Hepatocyte (in vitro differentiated cells): Measurements from ENCODE around the gene ATG10. TPM values are rescaled to one million over a fixed set of nuclear protein-coding genes. Genes with fewer than 3 reads are reported as not detected.

Experiments used
- DNase-seq: peaks from one replicate; pipeline ENCODE4 v3.0.0-alpha.2; 2016; ENCODE audit warnings: low spot score
- H2AFZ ChIP-seq: fragments of 200-600 bp; sonication (generic); 2 replicates; pipeline ENCODE4 v1.6.0; 2016; ENCODE audit warnings: antibody characterized with exemption, mild to moderate bottlenecking
- H3K27ac ChIP-seq: fragments of 200-600 bp; sonication (generic); 2 replicates; pipeline ENCODE4 v1.5.1; 2016; ENCODE audit warnings: mild to moderate bottlenecking
- H3K27me3 ChIP-seq: fragments of 200-600 bp; sonication (generic); 2 replicates; pipeline ENCODE4 v1.6.1; 2016
- H3K36me3 ChIP-seq: fragments of 200-600 bp; sonication (generic); replicated peaks from 2 replicates; pipeline ENCODE4 v1.5.1; 2016; ENCODE audit warnings: low read depth; ENCODE audit not compliant: insufficient read depth
- H3K4me1 ChIP-seq: fragments of 200-600 bp; sonication (generic); 2 replicates; pipeline ENCODE4 v1.5.1; 2016; ENCODE audit warnings: mild to moderate bottlenecking, moderate library complexity; ENCODE audit not compliant: insufficient read depth
- H3K4me2 ChIP-seq: fragments of 200-600 bp; sonication (generic); 2 replicates; pipeline ENCODE4 v1.6.0; 2016
- H3K4me3 ChIP-seq: fragments of 200-600 bp; sonication (generic); 2 replicates; pipeline ENCODE4 v1.5.1; 2016; ENCODE audit warnings: mild to moderate bottlenecking
- H3K79me2 ChIP-seq: fragments of 200-600 bp; sonication (generic); 2 replicates; pipeline ENCODE4 v1.6.0; 2017; ENCODE audit warnings: mild to moderate bottlenecking
- H3K9me2 ChIP-seq: fragments of 200-600 bp; sonication (generic); replicated peaks from 2 replicates; pipeline ENCODE4 v1.6.0; 2017; ENCODE audit warnings: mild to moderate bottlenecking; ENCODE audit not compliant: insufficient read depth
- H3K9me3 ChIP-seq: fragments of 200-600 bp; sonication (generic); 2 replicates; pipeline ENCODE4 v1.5.1; 2016; ENCODE audit warnings: low read depth, mild to moderate bottlenecking
- H4K20me1 ChIP-seq: fragments of 200-600 bp; sonication (generic); 2 replicates; pipeline ENCODE4 v1.6.0; 2016; ENCODE audit warnings: mild to moderate bottlenecking; ENCODE audit not compliant: insufficient read depth, poor library complexity, severe bottlenecking
- CTCF ChIP-seq: fragments of 200-600 bp; sonication (generic); IDR thresholded peaks from 2 replicates; pipeline ENCODE4 v1.5.1; 2016; ENCODE audit warnings: antibody characterized with exemption, mild to moderate bottlenecking; ENCODE audit not compliant: poor library complexity
- EZH2 ChIP-seq: fragments of 200-600 bp; sonication (generic); IDR thresholded peaks from 2 replicates; pipeline ENCODE4 v1.6.1; 2016; ENCODE audit warnings: antibody characterized with exemption, mild to moderate bottlenecking, borderline replicate concordance
- EZH2phosphoT487 ChIP-seq: fragments of 200-600 bp; sonication (generic); IDR thresholded peaks from one replicate; pipeline ENCODE4 v1.6.1; 2018; ENCODE audit warnings: antibody characterized with exemption, mild to moderate bottlenecking, low read depth, moderate library complexity; ENCODE audit not compliant: unreplicated experiment, severe bottlenecking
- WGBS: methylation state at CpG from one replicate; pipeline ENCODE4 v1.1.6; 2016; ENCODE audit warnings: low lambda C conversion rate; ENCODE audit errors: missing lambda C conversion rate; 5-methylcytosine and 5-hydroxymethylcytosine counted together
- polyA plus RNA-seq: library from polyadenylated mRNA; unstranded; fragments of >200 nt; fragmentation: Nextera tagmentation; extraction: Ambion mirVana; gene quantifications from 2 replicates; pipeline ENCODE4 v1.2.1, GENCODE V29; 2016
- small RNA-seq: library from RNA; depleted of rRNA; stranded (forward); fragments of <200 nt; gene quantifications from one replicate; pipeline ENCODE3, GENCODE V24; 2014
- total RNA-seq: library from RNA; depleted of rRNA; stranded (reverse); fragments of >200 nt; gene quantifications from 2 replicates; pipeline ENCODE4 v1.2.3, GENCODE V29; 2014

The ATG10 gene
- total and polyA plus RNA-seq, 2 experiments from 2014 or later, result 11.8 to 13.0 TPM

DNA sequence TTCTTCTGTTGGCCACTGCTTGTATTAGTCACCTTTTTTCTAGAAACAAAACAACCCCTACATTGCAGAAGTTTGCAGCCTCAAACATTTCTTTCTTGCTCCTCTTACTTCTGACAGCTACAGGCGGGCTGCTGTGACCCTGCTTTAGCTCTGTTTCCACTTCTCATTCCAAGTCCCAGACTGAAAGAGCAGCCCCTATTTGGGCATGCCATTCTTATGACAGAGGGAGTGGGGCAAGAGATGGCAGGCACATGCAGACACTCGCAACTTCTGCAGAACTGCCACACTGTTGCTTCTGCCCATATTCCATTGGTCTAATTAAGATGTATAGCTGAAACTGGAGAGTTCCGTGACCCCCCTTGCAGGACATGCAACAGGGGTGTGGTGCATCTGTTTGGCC is 325.9 kb downstream of the ATG10 start:
- no peaks in the 10 kb centered on the region for H3K27me3 ChIP-seq
- no peak for TF ChIP-seq CTCF
- TF ChIP-seq EZH2, result no peak
- TF ChIP-seq EZH2phosphoT487, result no peak
- H3K4me1 ChIP-seq, result no peaks in the 10 kb centered on the region
- H3K9me2 ChIP-seq, result no peaks in the 10 kb centered on the region
- H3K4me2 ChIP-seq, result no peak overlapping the region
- H3K9me3 ChIP-seq, result no peaks in the 10 kb centered on the region
- H2AFZ ChIP-seq, result no peak overlapping the region
- H3K36me3 ChIP-seq, result no peaks in the 10 kb centered on the region
- no peak overlapping the region for H3K27ac ChIP-seq
- no peaks in the 10 kb centered on the region for H4K20me1 ChIP-seq
- H3K79me2 ChIP-seq, result no peaks in the 10 kb centered on the region
- 58% methylated on average over 3 of the region's 3 CpGs for WGBS
- DNase-seq, result no peak
- no peak overlapping the region for H3K4me3 ChIP-seq

GRCh38 chr5:82298668-82299067 is 326.8 kb downstream of the ATG10 start:
- H3K9me3 ChIP-seq, result no peaks in the 10 kb centered on the region
- 82% methylated on average over 2 of the region's 2 CpGs for whole genome bisulfite sequencing
- TF ChIP-seq EZH2, result no peak
- no peak for TF ChIP-seq EZH2phosphoT487
- TF ChIP-seq CTCF, result no peak
- H3K36me3 ChIP-seq, result no peaks in the 10 kb centered on the region
- H3K4me1 ChIP-seq, result no peaks in the 10 kb centered on the region
- H3K27me3 ChIP-seq, result no peaks in the 10 kb centered on the region
- H4K20me1 ChIP-seq, result no peaks in the 10 kb centered on the region
- no peak overlapping the region for H3K4me3 ChIP-seq
- H3K9me2 ChIP-seq, result no peaks in the 10 kb centered on the region
- DNase-seq, result no peak
- no peak overlapping the region for H3K4me2 ChIP-seq
- no peak overlapping the region for H2AFZ ChIP-seq
- H3K79me2 ChIP-seq, result no peaks in the 10 kb centered on the region
- H3K27ac ChIP-seq, result no peak overlapping the region

DNA sequence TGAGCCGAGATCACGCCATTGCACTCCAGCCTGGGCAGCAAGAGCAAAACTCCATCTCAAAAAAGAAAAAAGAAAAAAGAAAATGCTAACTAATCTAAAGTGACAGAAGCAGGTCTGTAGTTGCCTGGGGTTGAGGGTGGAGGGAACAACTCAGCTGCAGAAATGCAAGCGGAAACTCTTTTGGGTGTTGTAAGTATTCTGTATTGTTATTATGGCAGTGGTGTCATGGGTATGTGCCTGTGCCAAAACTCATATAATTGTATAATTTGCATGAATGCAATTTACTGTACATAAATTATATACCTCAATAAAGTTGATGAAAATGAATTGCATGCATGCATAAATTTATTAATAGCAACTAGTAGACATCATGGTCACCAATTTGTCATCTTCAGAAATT is 329.4 kb downstream of the ATG10 start:
- no peak for DNase-seq
- Histone ChIP-seq H3K4me1 (no peaks in the 10 kb centered on the region), H4K20me1 (no peaks in the 10 kb centered on the region), H3K79me2 (no peaks in the 10 kb centered on the region), H3K27me3 (no peaks in the 10 kb centered on the region), H3K4me2 (no peak overlapping the region), H2AFZ (no peak overlapping the region), H3K36me3 (no peaks in the 10 kb centered on the region), H3K27ac (no peak overlapping the region), H3K9me3 (no peaks in the 10 kb centered on the region), H3K9me2 (no peaks in the 10 kb centered on the region), H3K4me3 (no peak overlapping the region)
- 100% methylated on average over 3 of the region's 3 CpGs for WGBS
- TF ChIP-seq CTCF (no peak), EZH2phosphoT487 (no peak), EZH2 (no peak)

Small RNAs within 50 kb of the gene (small RNA-seq; reads per million reads assigned to genes)
- gene AC010598.1 (not detected), gene RN7SL378P (not detected)

Other genes with a start within 250 kb of the ATG10 start
- gene SSBP2, start 220.9 kb upstream of the ATG10 start, total RNA-seq, result 23.7 and 29.3 TPM in 2 replicates
- 47.7 and 48.2 TPM in 2 replicates for gene SSBP2, start 220.9 kb upstream of the ATG10 start, polyA plus RNA-seq